IPS-15b (cell line): ENCODE data around the gene KRTAP5-5.
"Not testable (repeated sequence)": the region's sequence is repeated elsewhere in the genome, so short reads cannot be mapped to it uniquely, and the experiment has no call there.

Experiments
- H3K27me3 ChIP-seq: one replicate; pipeline ENCODE4 v1.6.1; 2013; ENCODE audit warnings: low read length; ENCODE audit not compliant: control insufficient read depth, insufficient read depth
- H3K36me3 ChIP-seq: one replicate; pipeline ENCODE4 v1.6.1; 2013; ENCODE audit warnings: low read length; ENCODE audit not compliant: control insufficient read depth, insufficient read depth
- H3K4me1 ChIP-seq: one replicate; pipeline ENCODE4 v1.6.1; 2013; ENCODE audit warnings: mild to moderate bottlenecking, low read length; ENCODE audit not compliant: control insufficient read depth, insufficient read depth
- H3K4me3 ChIP-seq: one replicate; pipeline ENCODE4 v1.5.1; 2013; ENCODE audit warnings: low read depth, low read length
- H3K9ac ChIP-seq: one replicate; pipeline ENCODE4 v1.6.1; 2013; ENCODE audit warnings: low read depth, mild to moderate bottlenecking, low read length
- H3K9me3 ChIP-seq: one replicate; pipeline ENCODE4 v1.6.1; 2013; ENCODE audit warnings: mild to moderate bottlenecking, low read length; ENCODE audit not compliant: control insufficient read depth, insufficient read depth

The KRTAP5-5 gene

DNA sequence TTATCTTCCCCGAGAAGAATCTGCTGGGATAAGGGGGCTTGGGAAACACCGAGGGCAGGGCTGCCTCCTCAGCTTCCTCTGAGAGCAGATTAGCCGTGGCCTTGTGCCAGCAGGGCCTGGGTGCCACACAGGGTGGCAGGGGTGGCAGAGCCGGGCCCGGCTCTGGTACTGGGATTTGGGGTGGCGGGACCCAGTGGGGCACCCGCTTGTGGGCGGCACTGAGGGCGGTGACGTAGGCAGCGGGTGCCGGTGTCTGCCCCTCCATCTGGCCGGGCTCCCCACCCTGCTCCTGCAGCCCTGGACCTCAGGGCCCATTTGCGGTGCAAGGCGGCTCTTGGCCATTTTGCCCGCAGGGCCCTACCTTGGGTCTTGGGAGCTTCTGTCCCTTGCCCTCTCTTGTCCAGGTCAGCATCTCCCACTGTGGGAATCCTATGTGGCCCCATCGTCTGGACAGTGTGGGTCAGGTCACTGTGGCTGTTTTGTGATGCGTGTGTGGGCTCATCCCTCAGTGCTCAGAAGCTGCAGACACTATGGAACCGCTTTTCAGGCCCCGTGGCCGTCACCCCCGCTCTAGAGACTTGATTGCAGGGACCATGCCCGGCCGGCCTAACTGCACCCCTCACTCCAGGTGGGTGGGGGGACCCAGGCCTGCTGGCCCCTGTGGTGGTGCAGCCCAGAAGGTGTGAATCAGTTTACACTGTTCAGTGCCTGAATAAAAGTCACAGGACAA, 37.7 kb downstream of the KRTAP5-5 start:
- Histone ChIP-seq H3K4me3 (no peak overlapping the region), H3K27me3 (peaks cover 2% of the 10 kb centered on the region), H3K9ac (no peak overlapping the region), H3K36me3 (no peaks in the 10 kb centered on the region), H3K9me3 (no peaks in the 10 kb centered on the region), H3K4me1 (no peaks in the 10 kb centered on the region)

DNA sequence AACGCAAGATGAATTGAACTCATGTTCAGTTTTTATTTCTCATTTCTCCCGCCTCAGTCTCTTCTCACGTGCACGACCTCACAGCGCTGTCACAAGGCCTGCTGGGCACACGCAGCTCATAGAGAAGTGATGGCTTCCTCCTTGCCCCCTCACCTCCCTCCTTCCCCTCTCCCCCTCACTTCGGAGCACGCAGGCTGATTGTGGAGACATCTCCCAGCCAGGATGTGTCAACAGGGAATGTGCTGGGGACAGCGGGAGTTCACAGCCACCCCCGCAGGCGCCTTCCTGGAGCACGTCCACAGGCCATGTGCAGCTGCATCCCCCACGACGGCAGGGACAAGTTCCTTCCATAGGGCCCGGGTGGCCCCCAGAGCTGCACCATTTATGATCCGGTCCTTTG, 38.3 kb downstream of the KRTAP5-5 start:
- Histone ChIP-seq H3K9me3 (no peaks in the 10 kb centered on the region), H3K36me3 (no peaks in the 10 kb centered on the region), H3K4me1 (no peaks in the 10 kb centered on the region), H3K4me3 (no peak overlapping the region), H3K27me3 (peaks cover 2% of the 10 kb centered on the region), H3K9ac (no peak overlapping the region)

DNA sequence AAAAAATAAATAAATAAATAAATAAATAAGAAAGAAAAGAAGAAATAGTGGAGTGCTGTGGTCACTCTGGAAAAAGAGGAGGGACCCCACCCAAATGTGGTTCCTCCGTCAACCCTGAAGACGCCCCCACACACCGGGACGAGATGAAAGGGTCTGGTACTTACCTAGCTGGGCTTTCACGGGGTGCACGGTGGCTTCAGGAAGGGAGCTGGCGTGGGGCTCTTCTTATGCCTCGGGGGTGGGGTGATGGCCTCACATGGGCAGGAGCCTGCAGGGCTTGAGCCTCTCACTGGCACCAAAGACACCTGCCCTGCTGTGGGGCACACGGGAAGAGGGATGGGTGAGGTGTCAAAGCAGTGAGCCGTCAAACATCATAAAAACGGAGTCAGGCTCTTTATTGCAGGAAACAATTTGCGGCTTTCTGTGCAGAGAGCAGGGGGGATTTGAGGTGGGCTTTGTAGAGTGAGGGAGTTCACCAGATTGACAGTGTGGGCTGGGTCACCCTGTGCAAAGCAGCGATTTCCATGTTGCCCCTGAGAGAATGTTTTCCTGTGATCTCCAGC, 39.4 kb downstream of the KRTAP5-5 start:
- H3K27me3 ChIP-seq: peaks cover 2% of the 10 kb centered on the region
- H3K4me1 ChIP-seq: no peaks in the 10 kb centered on the region
- no peak overlapping the region for H3K4me3 ChIP-seq
- H3K9me3 ChIP-seq: no peaks in the 10 kb centered on the region
- no peak overlapping the region for H3K9ac ChIP-seq
- no peaks in the 10 kb centered on the region for H3K36me3 ChIP-seq

DNA sequence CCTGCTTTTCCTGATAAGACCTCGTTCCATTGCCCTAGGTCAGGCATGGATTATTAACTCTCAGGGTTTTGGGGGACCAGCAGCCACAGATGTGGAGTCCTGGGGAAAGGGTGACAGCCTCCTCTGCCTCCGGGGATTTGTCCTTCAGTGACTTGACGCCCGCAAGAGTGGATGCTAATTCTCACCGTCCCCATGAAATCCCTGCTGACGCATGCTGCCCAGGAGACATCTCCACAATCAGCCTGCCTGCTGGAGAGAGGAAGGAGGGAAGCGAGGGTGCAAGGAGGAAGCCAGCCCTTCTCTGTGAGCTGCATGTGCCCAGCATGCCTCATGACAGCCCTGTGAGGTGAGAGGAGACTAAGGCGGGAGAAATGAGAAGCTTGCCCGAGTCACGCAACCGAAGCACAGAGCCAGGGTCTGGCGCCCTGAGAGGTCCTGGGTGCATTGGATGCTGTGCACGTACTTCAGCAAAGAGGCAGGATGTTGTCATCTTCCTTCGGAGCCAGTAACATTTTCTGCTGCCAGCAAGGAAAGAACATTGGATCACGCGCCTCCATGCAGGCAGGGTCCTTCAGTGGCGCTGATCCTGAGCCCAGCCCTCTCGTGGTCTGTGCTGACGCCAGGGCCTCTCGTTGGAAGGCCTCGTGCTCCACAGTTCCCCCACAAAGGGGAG, 40.1 kb downstream of the KRTAP5-5 start:
- Histone ChIP-seq H3K9me3 (no peaks in the 10 kb centered on the region), H3K27me3 (peaks cover 2% of the 10 kb centered on the region), H3K4me1 (no peaks in the 10 kb centered on the region)

DNA sequence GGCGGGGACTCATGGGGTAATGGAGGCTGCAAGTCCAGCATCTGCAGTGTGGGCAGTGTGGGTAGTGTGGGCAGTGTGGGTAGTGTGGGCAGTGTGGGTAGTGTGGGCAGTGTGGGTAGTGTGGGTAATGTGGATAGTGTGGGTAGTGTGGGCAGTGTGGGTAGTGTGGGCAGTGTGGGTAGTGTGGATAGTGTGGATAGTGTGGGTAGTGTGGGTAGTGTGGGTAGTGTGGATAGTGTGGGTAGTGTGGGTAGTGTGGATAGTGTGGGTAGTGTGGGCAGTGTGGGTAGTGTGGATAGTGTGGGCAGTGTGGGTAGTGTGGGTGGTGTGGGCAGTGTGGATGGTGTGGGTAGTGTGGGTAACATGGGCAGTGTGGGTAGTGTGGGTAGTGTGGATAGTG, 40.9 kb downstream of the KRTAP5-5 start:
- H3K4me1 ChIP-seq, H3K9me3 ChIP-seq, H3K4me3 ChIP-seq, H3K9ac ChIP-seq, H3K36me3 ChIP-seq, H3K27me3 ChIP-seq: not testable (repeated sequence)

More for the DNA sequence above, 40.1 kb downstream of the KRTAP5-5 start:
- H3K36me3 ChIP-seq: no peaks in the 10 kb centered on the region
- H3K9ac ChIP-seq: no peak overlapping the region
- H3K4me3 ChIP-seq: no peak overlapping the region

DNA sequence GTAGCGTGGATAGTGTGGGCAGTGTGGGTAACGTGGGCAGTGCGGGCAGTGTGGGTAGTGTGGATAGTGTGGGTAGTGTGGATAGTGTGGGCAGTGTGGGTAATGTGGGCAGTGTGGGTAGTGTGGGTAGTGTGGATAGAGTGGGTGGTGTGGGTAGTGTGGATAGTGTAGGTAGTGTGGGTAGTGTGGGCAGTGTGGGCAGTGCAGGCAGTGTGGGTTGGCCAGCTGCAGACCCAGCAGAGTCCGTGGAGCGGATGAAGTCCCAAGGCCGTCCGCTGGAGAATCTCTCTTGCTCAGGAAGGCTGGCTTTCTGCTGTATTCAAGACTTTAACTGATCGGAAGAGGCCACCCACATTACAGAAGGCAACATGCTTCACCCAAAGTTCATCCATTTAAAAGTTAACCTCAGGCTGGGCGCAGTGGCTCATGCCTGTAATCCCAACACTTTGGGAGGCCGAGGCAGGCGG, 41.4 kb downstream of the KRTAP5-5 start:
- Histone ChIP-seq H3K4me3 (no peak overlapping the region), H3K4me1 (no peaks in the 10 kb centered on the region), H3K27me3 (peaks cover 2% of the 10 kb centered on the region), H3K9ac (no peak overlapping the region), H3K36me3 (no peaks in the 10 kb centered on the region), H3K9me3 (no peaks in the 10 kb centered on the region)

DNA sequence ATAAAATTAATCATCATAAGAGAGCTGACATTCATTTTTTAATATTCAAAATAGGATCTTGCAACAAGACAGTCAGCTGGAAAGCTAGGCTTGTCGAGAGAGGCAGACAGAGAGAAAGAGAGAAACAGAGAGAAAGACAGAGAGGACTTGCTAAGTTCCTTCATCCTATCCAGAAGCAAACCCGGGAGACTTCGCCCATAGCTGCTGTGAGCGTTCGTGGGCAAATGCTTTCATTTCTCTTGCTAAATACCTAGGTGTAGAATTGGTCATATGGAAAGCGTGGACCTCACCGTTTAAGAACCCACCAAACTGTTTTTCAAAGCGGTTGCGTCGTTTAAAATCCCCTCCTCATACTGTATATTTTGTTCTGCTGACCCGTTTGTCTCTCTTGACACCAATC, 42.1 kb downstream of the KRTAP5-5 start:
- Histone ChIP-seq H3K27me3 (peaks cover 2% of the 10 kb centered on the region), H3K9me3 (no peaks in the 10 kb centered on the region), H3K4me1 (no peaks in the 10 kb centered on the region), H3K4me3 (no peak overlapping the region), H3K9ac (no peak overlapping the region), H3K36me3 (no peaks in the 10 kb centered on the region)

DNA sequence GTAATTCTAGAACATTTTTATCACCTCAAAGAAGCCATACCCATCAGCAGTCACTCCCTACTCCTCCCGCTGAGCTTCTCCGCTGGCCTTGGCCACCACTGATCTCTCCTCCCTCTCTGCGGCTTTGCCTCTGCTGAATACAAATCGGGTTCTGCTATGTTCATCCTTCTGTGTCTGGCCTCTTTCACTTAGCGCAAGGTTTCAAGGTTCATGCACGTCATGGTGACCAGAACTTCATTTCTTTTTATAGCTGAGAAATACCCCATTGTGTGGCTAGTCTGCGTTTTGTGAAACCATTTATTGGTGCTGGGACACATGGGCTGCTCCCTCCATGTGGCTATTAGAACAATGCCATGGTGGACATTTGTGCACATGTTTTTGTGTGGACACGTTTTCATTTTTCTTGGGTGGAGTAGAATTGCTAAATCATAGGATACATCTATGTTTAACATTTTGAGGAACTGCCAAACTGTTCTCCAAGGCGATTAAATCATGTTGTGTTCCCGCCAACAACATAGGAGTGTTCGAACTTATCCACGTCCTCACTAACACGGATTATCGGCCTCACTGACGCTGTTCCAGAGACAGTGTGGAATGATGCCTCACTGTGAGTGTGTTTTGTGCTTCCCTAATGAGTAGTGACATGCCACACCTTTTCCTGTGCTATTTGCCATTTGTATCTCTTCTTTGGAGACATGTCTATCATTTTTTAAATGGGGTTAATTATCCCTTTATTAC, 43.2 kb downstream of the KRTAP5-5 start:
- H3K27me3 ChIP-seq: peaks cover 2% of the 10 kb centered on the region

DNA sequence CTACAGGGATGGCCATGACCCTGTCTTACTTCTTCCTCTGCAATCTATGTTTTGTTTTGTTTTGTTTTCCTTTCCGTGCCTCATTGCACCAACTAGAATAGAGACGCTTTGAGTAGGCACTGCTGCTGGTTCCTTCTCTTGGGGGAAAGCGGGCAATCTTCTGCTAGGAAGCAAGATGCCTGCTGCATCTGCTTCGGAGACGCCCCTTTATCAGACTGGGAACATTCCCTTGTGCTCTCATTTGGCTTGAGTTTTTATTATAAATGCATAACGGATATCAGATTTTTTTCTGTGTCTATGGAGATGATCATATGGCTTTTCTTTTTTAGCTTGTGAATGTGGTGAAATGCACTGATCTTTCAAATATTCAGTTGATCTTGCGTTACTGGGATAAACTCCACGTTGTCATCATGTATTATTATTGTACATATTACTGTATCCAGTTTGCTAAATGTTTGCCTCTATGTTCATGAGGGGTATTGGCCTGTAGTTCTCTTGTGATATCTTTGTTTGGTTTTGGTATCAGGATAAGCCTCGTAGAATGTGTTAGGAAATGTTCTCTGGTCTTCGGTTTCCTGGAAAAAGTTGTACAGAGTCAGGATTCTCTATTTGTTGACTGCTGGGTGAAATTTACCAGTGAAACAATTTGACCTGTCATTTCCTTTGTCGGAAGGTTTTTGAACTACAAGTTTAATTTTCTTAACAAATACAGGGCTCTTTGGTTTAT, 44.0 kb downstream of the KRTAP5-5 start:
- Histone ChIP-seq H3K4me3 (no peak overlapping the region), H3K9ac (no peak overlapping the region), H3K9me3 (no peaks in the 10 kb centered on the region), H3K4me1 (no peaks in the 10 kb centered on the region), H3K36me3 (no peaks in the 10 kb centered on the region), H3K27me3 (peaks cover 2% of the 10 kb centered on the region)

More for the DNA sequence above, 43.2 kb downstream of the KRTAP5-5 start:
- Histone ChIP-seq H3K9me3 (no peaks in the 10 kb centered on the region), H3K9ac (no peak overlapping the region), H3K4me1 (no peaks in the 10 kb centered on the region), H3K4me3 (no peak overlapping the region), H3K36me3 (no peaks in the 10 kb centered on the region)

DNA sequence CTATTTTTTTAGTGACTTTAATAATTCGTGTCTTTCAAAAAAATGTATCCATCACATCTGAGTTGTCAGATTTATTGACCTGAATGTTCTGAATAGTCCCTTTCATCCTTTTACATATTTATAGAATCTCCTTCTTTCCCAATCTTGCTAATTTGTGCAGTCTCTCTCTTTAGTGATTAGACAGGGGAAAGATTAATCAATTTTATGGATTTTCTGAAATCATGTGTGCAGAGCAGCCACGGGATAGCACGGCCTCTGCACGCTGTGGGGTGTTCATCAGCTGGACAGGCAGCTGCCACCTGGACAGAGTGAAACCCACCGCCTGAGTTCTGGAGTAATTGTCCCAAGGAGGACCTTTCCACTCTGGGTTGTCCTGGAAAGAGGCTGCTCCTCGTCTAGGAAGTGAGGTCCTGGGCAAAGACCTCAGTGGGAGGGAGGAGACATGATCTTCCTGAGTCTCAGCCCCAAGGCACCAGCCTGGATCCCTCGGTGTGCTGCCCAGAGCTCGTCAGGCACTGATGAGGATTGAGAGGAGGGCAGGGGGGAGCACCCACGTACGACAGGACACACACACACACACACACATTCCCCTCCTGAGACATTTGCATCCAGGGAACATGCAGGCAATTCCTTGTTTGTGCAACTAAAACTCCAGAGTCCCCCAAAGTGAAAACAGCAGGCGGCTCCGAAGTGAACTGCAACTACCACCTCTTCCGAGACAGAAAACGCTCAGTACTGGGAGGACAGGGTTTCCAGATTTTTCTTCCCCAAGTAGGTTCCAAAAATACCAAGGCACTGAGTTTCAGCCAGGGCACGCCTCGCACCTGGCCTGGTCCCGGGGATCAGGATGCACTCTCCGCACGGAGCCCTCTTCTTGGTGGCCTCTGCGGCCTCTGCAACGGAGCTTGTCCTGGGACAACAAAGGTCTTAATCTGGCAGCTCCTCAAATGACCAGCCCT, 44.9 kb downstream of the KRTAP5-5 start:
- H3K4me1 ChIP-seq: no peaks in the 10 kb centered on the region
- H3K4me3 ChIP-seq: no peak overlapping the region
- H3K9me3 ChIP-seq: no peaks in the 10 kb centered on the region
- no peak overlapping the region for H3K9ac ChIP-seq
- H3K27me3 ChIP-seq: peaks cover 2% of the 10 kb centered on the region
- no peaks in the 10 kb centered on the region for H3K36me3 ChIP-seq
